ENCODE measurements around the gene LSR. TPM values are rescaled to one million over a fixed set of nuclear protein-coding genes. Genes with fewer than 3 reads are reported as not detected.

LSR gene
- total RNA-seq, 3 donors from 2014 or later = 3.7 to 37.5 (median 35.1) TPM

DNA sequence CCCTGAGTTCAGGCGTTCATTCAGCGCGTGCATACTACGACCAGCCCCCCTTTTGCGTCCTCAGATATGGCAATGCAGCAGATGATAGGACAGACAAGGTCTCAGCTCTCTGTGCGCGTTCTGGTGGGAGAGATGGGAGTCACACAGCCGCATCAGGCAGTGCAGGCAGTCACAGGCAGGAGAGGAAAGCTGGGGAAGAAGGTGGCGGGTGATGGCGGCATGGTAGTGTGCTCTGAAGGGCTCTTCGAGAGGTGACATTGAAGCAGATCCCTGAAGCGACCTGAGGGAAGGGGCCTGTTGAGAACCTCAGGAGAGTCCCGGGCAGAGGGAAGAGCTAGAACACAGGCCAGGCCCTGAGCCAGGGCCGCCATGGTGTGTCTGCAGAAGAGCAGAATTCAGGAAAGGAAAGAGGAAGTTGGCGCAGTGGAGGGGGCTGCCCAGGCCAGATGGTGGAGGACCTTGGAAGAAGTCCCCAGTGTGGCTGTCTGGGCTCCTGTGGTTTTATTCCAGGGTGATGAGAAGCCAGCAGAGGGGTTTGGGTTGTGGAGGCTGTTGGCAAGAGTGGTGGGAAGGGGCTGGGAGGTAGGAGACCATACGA is 23.4 kb downstream of the LSR start:
- Histone ChIP-seq H3K4me1 (peaks cover 0 to 8% of the 10 kb centered on the region in 2 donors), H3K36me3 (peaks cover 5% of the 10 kb centered on the region), H3K27me3 (no peaks in the 10 kb centered on the region), H3K4me3 (no peak overlapping the region), H3K9me3 (no peaks in the 10 kb centered on the region), H3K27ac (no peak overlapping the region)
- intact Hi-C loops (cut with DNase I; ENCODE audit: low total_unique reads) = no loop called here
- no peak for DNase-seq (ENCODE audit: low spot score in 2 of 2)
- no peak for TF ChIP-seq POLR2A (IDR thresholded peaks at IDR 0.05)
- no peak for TF ChIP-seq POLR2AphosphoS5 (IDR thresholded peaks at IDR 0.05)
- no peak for TF ChIP-seq CTCF (IDR thresholded peaks at IDR 0.05)

DNA sequence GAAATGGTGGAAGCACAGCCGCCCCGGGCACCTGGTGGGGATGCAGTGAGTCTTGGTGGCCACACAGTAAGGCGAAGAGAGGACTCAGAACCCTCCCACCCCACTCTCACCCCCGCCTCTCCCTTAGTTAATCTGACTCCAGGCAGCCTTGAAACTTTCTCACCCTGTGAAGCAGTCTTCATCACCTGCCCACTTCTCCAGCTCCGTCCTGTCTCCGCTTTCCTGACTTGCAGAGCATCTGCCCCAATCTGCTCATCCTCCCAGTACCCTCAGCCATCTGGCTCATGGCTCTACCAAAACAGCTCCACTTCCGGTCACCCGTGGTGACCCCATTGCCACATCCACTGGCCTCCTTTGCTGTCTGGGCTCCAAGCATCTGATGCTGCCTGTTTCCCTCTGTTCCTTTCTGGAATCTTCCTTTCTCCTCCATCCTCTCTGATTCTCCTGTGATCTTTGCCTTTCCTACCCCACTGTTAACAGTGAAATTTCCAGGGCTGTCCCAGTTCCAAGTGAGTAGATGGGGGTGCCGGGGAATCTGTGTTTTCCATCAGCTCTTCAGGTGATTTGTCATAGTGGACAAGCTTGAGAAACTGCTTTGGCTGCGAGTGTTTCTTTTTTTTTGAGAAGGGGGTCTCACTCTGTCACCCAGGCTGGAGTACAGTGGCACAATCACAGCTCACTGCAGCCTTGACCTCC is 24.3 kb downstream of the LSR start:
- peaks cover 0 to 8% of the 10 kb centered on the region in 2 donors for H3K4me1 ChIP-seq
- H3K36me3 ChIP-seq = peaks cover 5% of the 10 kb centered on the region
- H3K4me3 ChIP-seq = no peak overlapping the region
- TF ChIP-seq POLR2A (IDR thresholded peaks at IDR 0.05) (no peak), CTCF (IDR thresholded peaks at IDR 0.05) (no peak), POLR2AphosphoS5 (IDR thresholded peaks at IDR 0.05) (no peak)
- intact Hi-C loops (cut with DNase I; ENCODE audit: low total_unique reads) = no loop called here
- DNase-seq (ENCODE audit: low spot score in 2 of 2) = no peak
- no peaks in the 10 kb centered on the region for H3K9me3 ChIP-seq
- no peaks in the 10 kb centered on the region for H3K27me3 ChIP-seq
- no peak overlapping the region for H3K27ac ChIP-seq

DNA sequence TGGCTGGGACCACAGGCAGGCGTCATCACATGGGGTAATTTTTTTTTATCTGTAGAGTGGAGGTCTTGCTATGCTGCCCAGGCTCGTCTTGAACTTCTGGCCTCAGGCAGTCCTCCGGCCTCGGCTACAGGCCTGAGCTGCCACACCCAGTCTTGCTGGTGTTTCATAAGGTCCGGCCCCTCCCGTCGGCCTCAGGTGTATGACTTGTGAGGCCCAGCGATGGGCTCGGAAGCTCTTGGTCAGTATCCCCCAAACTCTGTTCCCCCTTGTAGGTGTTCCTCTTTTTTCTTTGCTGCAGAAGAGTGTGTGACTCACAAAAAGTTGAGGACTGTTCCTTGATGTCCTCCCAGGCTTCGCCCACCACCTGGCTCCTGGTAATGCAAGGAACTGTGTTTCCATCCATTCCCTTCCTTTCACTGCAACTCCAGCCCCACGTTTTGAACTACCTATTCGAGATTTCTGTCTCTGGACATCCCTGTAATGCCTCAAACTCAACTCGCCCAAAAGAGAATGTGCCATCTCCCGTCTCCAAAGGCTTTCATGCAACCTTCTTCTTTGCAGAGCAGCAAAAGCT is 25.0 kb downstream of the LSR start:
- no peaks in the 10 kb centered on the region for H3K27me3 ChIP-seq
- DNase-seq (ENCODE audit: low spot score in 2 of 2) = no peak
- peaks cover 0 to 8% of the 10 kb centered on the region in 2 donors for H3K4me1 ChIP-seq
- H3K36me3 ChIP-seq = peaks cover 5% of the 10 kb centered on the region
- no peaks in the 10 kb centered on the region for H3K9me3 ChIP-seq
- no peak overlapping the region for H3K4me3 ChIP-seq
- no peak for TF ChIP-seq CTCF (IDR thresholded peaks at IDR 0.05)
- no peak for TF ChIP-seq POLR2AphosphoS5 (IDR thresholded peaks at IDR 0.05)
- no peak for TF ChIP-seq POLR2A (IDR thresholded peaks at IDR 0.05)
- intact Hi-C loops (cut with DNase I; ENCODE audit: low total_unique reads) = no loop called here
- H3K27ac ChIP-seq = no peak overlapping the region

DNA sequence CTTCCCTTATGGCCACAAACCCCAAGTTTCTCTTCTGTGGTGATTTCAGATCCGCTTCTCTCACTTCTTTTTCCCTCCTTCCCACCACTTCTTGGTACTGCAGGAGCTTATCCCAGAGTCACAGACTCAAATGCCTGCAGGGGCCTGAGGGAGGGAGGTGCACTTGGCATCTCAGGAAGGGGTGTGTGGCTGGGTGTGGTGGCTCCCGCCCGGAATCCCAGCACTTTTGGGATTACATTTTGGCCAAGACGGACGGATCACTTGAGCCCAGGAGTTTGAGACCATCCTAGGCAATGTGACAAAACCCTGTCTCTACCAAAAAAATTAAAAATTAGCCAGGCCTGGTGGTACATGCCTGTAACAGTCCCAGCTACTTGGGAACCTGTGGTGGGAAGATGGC is 25.5 kb downstream of the LSR start:
- peaks cover 5% of the 10 kb centered on the region for H3K36me3 ChIP-seq
- intact Hi-C loops (cut with DNase I; ENCODE audit: low total_unique reads) = no loop called here
- no peak for DNase-seq (ENCODE audit: low spot score in 2 of 2)
- TF ChIP-seq POLR2AphosphoS5 (IDR thresholded peaks at IDR 0.05) = no peak
- no peak for TF ChIP-seq CTCF (IDR thresholded peaks at IDR 0.05)
- no peak for TF ChIP-seq POLR2A (IDR thresholded peaks at IDR 0.05)
- no peak overlapping the region for H3K4me3 ChIP-seq
- H3K9me3 ChIP-seq = no peaks in the 10 kb centered on the region
- peaks cover 0 to 8% of the 10 kb centered on the region in 2 donors for H3K4me1 ChIP-seq
- H3K27me3 ChIP-seq = no peaks in the 10 kb centered on the region
- H3K27ac ChIP-seq = no peak overlapping the region

- Histone ChIP-seq H3K27ac (no peak overlapping the region), H3K4me1 (no peaks in the 10 kb centered on the region), H3K4me3 (no peak overlapping the region), H3K9me3 (no peaks in the 10 kb centered on the region), H3K27me3 (no peaks in the 10 kb centered on the region), H3K36me3 (peaks cover 5% of the 10 kb centered on the region)
- intact Hi-C loops (cut with DNase I; ENCODE audit: low total_unique reads) = no loop called here
- DNase-seq (ENCODE audit: low spot score in 2 of 2) = no peak
- no peak for TF ChIP-seq CTCF (IDR thresholded peaks at IDR 0.05)
- TF ChIP-seq POLR2AphosphoS5 (IDR thresholded peaks at IDR 0.05) = no peak
- no peak for TF ChIP-seq POLR2A (IDR thresholded peaks at IDR 0.05)
Observed at GRCh38 chr19:35276706-35277281, 28.0 kb downstream of the LSR start.
